NB4 (cell line): Measurements from ENCODE around the gene TTC19.

ENCODE experiments used
- DNase-seq: peaks from one replicate; pipeline ENCODE4 v3.0.0; 2010; ENCODE audit warnings: low read depth
- H3K4me3 ChIP-seq: one replicate; pipeline ENCODE4 v1.5.1; 2011; ENCODE audit warnings: mild to moderate bottlenecking, low read depth, low read length, moderate library complexity
- MAX ChIP-seq: IDR thresholded peaks from 2 replicates; pipeline ENCODE4 v1.6.1; 2011; ENCODE audit warnings: low read depth, low read length
- MYC ChIP-seq: IDR thresholded peaks from 2 replicates; pipeline ENCODE4 v1.6.1; 2011; ENCODE audit warnings: low read depth, low read length
- POLR2A ChIP-seq: IDR thresholded peaks from 2 replicates; pipeline ENCODE4 v1.6.1; 2011; ENCODE audit warnings: mild to moderate bottlenecking; ENCODE audit not compliant: insufficient read length; ENCODE audit errors: extremely low read depth
- TF ChIP-seq, protein P1 (sequence below): IDR thresholded peaks from one replicate; pipeline ENCODE4 v1.5.1; 2012; ENCODE audit warnings: low read depth, low read length

Gene TTC19

DNA sequence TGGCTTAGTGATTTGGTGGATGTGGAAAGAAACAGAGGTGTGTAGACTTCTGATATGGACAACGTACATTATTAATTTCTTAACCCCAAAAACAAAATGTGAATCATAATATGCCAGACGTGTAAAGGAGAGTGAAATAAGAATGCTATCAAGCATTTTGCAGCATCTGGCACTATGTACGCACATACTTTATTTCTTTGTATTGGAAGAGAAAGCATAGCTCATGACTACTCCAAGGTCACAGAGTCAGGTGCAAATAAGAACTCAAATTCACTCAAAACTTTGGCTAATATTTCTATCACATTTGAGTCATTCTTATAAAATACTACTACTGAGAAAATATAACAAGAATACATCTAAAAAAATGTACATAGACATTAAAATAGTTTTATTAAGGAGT, 74.8 kb downstream of the TTC19 start:
- DNase-seq = no peak
- no peak for TF ChIP-seq POLR2A
- no peak for TF ChIP-seq MAX
- TF ChIP-seq MYC = no peak
- TF ChIP-seq, protein P1, sequence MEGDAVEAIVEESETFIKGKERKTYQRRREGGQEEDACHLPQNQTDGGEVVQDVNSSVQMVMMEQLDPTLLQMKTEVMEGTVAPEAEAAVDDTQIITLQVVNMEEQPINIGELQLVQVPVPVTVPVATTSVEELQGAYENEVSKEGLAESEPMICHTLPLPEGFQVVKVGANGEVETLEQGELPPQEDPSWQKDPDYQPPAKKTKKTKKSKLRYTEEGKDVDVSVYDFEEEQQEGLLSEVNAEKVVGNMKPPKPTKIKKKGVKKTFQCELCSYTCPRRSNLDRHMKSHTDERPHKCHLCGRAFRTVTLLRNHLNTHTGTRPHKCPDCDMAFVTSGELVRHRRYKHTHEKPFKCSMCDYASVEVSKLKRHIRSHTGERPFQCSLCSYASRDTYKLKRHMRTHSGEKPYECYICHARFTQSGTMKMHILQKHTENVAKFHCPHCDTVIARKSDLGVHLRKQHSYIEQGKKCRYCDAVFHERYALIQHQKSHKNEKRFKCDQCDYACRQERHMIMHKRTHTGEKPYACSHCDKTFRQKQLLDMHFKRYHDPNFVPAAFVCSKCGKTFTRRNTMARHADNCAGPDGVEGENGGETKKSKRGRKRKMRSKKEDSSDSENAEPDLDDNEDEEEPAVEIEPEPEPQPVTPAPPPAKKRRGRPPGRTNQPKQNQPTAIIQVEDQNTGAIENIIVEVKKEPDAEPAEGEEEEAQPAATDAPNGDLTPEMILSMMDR = no peak
- no peak overlapping the region for H3K4me3 ChIP-seq

DNA sequence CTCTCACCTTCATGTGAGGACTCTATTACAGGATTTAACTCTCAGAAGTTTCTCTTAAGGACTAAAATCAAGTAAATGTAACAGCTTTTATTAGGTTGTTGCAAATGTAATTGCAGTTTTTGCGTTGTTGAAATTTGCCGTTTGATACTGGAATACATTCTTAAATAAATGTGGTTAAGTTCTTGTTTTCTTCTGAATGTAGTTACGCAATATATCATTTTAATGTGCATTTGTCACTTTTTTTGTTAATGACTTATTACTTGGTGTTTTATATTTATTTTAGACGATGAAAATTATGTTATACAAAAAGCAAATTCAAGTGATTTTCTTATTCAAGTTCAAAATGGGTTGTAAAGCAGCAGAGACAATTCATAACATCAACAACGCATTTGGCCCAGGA, 76.3 kb downstream of the TTC19 start:
- no peak overlapping the region for H3K4me3 ChIP-seq
- TF ChIP-seq, protein P1 = no peak
- TF ChIP-seq MYC = no peak
- TF ChIP-seq POLR2A = no peak
- no peak for TF ChIP-seq MAX
- no peak for DNase-seq
